NCI-H1930 (cell line): ENCODE measurements around the gene TCL1A.
A peak's percentile ranks its signal among the peaks of the same experiment; 100 is the strongest.
"Not testable (repeated sequence)": the region's sequence is repeated elsewhere in the genome, so short reads cannot be mapped to it uniquely, and the experiment has no call there.

ENCODE experiments used
- DNase-seq, 2 experiments: peaks; one replicate each; lab custom pipeline; 2025; lab: John Stamatoyannopoulos, UW

The TCL1A gene, protein sequence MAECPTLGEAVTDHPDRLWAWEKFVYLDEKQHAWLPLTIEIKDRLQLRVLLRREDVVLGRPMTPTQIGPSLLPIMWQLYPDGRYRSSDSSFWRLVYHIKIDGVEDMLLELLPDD

GRCh38 chr14:95713596-95714371 lies at the start of gene TCL1A:
Gene TCL1A, minus strand, starts transcription at chr14:95714125. Its CDS starts 59 bp downstream, at chr14:95714066.
- DNase-seq = no peak

GRCh38 chr14:95763032-95763431 lies 49.1 kb upstream of the TCL1A start:
- DNase-seq = not testable (repeated sequence)

DNA sequence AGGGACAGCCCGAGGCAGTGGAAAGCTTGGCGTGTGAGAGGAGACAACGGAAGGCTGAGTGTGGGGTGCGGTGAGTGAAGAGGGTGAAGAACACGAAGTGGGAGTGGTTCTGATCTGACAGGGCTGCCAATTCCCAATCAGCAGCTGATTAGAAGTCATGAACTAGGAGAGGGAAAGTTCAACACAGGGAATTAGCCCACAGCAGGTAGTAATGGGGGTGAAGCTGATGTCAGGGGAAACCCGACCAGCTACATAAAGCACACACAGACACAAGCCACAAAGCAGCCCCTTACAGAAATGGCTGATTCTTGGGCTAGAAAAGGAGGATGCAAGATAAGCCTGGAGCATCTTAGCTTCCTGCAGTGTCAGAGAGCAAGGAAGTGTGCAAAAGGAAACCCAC lies 47.5 kb upstream of the TCL1A start:
- DNase-seq = no peak

GRCh38 chr14:95760596-95760995 lies 46.7 kb upstream of the TCL1A start:
- DNase-seq = no peak

DNA sequence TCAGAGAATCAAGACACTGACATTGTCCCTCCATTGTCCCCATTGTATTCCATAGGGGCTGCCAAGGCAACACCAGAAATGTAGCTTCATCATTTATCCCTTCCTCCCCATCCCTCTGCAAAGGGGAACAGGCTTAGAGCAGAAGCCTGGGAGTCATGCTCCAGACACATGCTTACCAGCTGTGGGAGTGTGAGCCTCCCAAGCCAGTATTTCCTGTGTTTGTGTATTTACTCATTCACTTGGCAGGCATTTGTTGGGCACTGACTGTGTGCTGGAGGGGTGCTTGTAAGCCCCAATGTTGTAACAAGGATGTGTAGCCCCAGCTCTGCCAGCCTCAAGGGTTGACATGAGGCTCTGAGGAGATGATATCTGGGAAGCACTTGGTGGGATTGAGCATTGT lies 46.0 kb upstream of the TCL1A start:
- DNase-seq = no peak

DNA sequence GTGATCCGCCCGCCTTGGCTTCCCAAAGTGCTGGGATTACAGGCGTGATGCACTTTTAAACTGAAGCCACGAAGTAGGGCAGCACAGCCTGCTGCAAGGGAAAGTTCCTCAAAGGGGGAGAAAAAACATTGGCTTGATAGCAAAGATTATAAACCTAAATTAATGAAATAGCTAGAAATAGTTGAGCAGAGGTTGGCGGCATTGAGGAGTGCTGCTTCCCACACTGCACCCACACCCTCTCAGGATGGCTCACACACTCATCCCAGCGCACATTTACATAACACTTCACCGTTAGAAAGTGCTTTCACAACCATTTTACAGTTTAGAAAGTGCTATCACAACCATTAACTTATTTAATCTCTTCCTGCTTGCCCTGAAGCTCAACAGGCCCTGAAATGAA lies 44.4 kb upstream of the TCL1A start:
- no peak for DNase-seq

DNA sequence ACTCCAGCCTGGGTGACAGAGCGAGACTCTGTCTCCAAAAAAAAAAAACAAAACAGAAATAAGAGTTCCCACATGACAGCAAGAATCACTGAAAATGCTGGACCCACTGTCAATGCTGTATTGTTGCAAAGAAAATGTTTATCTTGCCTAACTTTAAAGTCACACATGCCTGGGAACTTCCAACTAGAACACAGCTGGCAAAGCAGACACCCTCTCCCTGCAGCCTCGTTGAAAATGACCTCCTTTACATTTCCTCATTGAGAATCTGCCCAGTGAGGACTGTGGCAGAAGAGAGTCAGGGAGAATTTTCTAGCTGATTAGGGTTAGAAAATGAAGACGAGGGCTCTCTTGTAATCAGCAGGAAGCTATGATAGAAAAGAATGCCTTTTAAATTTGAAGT lies 42.8 kb upstream of the TCL1A start:
- DNase-seq = no peak

- DNase-seq = no peak
Measured at GRCh38 chr14:95756127-95756526, 42.2 kb upstream of the TCL1A start.

DNA sequence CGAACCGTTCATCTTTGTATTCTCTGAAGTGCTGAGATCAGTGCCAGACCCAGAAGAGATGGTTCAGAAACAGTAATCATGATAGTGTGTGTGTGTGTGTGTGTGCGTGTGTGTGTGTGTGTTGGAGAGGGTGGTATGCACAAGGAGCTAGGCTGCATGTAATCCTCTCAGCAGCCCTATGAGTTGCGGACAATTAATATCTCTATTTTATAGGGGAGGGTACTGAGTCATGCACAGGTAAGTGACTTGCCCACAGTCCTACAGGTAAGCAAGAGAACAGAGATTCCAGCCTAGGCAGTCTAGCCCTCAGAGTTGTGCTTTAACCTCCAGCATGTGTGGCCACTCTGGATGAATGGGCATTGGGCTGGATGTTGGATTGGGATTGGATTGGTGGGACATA lies 27.9 kb upstream of the TCL1A start:
- DNase-seq = no peak

DNA sequence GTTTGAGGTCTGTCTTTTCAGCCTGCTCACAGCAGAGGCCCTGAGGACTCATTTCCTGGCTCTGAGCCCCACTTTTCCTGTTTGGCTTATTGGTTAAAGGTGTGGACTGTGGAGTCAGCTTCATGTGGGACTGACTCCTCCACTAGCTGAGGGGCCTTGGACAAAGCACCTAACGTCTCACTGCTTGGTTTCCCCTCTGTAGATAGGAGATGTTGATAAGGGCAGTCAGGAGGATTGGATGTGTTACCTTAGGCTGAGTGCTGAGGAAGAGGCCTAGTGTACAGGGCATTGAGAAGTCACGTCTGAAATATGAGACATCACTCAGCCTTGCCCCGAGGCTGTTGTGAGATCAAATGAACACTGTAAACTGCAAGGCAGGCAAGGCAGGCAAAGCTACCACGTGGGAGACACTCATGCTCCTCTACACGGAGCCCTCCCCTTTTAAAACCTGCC lies 27.1 kb upstream of the TCL1A start:
- peak in 1 of 2 experiments; percentile 4 for DNase-seq

- DNase-seq = no peak
Measured at GRCh38 chr14:95739356-95739755, 25.4 kb upstream of the TCL1A start.

DNA sequence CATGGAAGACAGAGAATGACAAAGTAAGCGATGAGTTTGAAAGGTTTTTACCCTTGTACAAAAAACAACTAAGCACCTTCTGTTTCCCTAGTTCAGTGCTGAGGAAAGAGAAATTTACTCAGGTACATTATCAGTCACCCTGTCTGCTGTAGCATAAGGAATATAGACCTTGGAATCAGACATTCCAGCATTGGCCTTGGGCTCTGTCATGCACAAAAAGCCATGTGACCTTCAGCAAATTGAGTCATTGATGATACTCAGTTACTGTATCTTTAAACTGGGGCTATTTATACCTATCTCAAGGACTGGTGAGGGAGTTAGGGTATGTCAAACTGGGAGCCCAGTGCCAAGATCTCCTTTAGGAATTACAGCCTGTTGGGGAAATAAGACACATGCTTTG lies 19.3 kb upstream of the TCL1A start:
- DNase-seq = no peak

DNA sequence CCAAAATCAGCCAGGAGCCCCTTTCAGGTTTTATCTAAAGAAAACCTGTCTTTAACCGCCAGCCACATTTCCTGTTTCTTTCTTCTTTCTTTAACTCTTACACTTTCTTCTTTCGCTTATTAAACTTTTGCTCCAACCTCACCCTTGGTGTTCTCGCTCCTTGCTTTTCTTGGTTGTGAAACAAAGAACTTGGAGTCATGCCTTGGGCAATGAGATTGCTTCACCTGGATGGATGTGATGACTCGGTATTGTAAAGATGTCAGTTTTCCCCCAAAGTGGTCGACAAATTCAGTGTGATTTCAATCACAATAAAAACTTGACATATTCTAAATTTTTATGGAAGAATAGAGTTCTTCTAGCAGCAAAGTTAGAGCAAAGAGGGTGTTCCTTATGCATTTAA lies 16.2 kb upstream of the TCL1A start:
- DNase-seq = no peak

- DNase-seq = not testable (repeated sequence)
Measured at GRCh38 chr14:95729402-95730028, 15.6 kb upstream of the TCL1A start.

DNA sequence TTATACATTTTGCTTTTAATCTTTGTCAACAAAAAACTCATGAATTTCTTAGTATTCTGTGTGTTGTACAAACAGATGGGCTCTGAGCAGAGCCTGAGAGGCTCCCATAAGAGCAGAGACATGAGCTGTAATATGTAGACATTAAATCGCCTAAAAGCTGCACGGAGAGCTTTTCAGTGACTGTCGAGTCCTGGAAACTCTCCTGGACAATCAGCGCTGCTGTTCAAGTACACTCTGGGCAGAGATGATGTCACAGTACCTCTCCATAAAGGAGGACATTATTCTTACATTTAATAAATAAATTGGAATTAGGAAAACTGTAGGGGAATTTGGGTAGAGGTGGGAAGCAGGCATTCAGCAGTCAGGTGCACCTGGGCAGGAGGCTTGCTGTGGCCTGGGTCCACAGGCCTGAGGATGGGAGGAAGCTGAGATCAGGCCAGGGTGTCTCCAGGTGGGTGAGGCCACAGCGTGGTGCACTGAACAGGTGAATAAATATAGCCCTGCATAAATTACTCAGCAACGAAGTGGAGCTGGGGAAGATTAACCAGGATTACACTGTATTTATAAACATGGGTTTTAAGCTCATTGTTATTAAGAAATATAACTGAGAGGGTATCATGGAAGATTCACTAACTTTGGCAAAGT lies 13.3 kb upstream of the TCL1A start:
- no peak for DNase-seq

DNA sequence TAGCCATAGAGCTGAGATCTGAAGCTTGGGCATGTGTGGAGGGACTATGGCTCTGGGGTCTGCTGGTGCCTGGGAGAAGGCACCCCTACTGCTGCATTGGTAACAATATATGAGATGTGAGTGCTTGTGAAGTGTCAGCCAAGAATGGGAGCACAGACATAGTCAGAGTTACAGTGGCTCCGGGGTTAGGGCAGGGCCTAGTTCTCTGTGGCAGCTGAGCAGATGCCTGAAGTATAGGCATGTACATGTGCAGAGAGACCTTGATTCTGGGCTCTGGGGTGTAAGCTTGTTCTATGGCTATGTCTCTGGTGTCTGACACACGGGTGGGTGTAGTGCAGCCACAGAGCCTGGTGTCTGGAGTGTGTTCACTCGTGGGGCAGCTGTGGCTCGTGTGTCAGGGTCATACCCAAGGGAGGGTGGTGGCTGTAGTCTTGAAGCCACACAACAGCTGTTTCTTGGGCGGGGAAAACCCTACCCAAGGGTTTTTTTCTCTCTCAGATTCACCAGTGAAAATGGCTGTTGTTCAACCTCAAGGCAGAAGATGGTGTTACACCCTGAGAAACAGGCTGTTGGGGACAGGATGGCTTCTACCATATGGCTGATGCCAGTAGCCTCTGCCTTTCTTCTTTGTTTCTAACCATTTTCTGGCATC lies 11.9 kb upstream of the TCL1A start:
- DNase-seq = no peak

DNA sequence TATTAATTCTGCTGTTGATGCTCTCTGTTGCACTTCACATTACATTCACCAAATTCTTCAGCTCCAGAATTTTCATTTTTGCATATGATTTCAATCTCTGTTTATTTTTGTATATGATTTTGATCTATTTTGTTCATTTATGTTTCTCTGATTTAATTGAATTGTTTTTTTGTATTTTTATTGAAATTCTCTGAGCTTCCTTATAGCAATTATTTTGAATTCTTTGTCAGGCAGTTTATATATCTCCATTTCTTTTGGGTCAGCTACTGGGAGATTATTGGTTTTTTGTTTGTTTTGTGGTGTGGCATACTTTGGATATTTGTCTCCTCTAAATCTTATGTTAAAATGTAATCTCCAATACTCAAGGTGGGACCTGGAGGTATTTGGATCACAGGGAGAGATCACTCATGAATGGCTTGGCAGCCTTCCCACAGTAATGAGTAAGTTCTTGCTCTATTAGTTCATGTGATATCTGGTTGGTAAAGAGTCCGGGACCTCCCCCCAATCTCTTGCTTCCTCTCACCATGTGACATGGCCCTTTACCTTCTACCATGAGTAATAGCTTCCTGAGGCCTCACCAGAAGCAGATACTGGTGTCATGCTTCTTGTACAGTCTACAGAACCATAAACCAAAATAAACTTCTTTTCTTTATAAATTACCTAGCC lies 8.7 kb upstream of the TCL1A start:
- no peak for DNase-seq

DNA sequence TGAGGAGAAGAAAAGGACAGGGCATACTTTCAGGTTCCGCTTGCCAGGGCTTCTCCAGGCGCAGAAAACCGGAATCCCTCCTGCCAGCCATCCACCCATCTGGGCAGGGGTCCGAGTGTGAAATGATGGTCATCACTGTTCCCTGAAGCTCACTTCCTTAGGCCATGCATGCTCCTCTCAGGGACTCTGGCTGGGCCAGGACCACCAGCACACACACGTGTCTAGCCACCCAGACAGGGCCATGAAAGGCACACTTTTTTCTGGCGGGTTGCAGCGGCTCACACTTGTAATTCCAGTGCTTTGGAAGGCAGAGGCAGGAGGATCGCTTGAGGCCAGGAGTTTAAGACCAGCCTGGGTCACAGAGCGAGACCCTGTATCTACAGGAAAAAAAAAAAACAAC lies 1.5 kb downstream of the TCL1A start:
- DNase-seq = no peak

DNA sequence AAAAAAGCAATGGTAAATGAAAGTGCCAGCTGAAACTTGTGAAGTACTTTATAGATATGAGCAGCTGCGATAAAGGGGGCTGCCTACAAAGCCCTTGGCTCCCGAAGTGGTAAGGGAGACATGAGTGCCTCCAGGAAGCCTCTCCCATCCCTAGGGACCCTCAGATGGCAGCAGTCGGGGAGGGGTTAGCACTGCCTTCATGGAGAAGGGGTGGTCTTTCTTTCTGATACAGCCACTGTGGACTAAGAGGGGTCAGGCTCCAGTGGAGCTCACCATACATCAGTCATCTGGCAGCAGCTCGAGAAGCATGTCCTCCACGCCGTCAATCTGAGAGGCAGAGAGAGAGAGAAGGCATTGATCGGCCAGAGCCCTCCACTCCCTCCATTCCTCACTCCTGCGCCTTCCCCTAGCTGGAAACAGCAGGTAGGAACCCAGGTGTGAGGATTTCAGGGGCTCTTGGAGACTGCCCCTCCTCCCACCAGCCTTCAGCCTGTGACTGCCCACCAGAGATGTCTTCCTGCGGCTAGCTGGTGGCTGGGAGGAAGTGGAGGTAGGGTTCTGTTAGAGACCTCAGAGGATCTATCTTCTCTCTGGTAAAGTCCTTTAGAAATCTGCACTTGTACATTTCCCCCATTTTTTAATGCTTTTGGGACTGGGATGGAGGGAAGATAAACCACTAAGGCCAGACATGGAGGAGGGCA lies 2.3 kb downstream of the TCL1A start:
- no peak for DNase-seq

DNA sequence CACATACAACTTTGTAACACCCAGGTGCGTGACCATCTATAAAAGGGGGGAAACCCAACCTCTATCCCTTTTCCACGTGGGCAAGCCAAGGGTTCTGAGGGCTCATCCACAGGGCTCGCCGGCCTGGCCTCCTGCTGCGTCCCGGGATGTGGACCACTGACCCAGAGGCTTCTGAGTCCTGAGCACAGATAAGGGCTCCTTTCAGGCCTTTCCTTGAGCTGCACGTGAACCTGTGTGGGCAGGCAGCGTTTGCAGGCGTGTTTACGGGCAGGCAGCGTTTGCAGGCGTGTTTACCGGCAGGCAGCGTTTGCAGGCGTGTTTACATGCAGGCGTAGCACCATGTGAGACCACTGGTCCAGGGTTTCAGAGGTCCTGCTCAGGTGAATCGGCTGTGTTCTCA lies 3.8 kb downstream of the TCL1A start:
- no peak for DNase-seq

- no peak for DNase-seq
Measured at GRCh38 chr14:95707327-95707726, 6.6 kb downstream of the TCL1A start.
